Ascending aorta (tissue), 2 donors: Measurements from ENCODE around the gene KIRREL3. TPM values are rescaled to one million over a fixed set of nuclear protein-coding genes. Genes with fewer than 3 reads are reported as not detected.

ENCODE experiments used
- DNase-seq, 2 donors: peaks; one replicate each; pipeline ENCODE4 v3.0.0-alpha.2; 2019; ENCODE audit warnings: low spot score in 2 of 2
- H3K27ac ChIP-seq, 2 donors: fragments of 200-600 bp; sonication (generic); one replicate each; pipeline ENCODE4 v1.5.1; 2016 to 2017; ENCODE audit warnings: mild to moderate bottlenecking in 1 of 2
- H3K27me3 ChIP-seq: fragments of 200-600 bp; sonication (generic); one replicate; pipeline ENCODE4 v1.5.1; 2017
- H3K36me3 ChIP-seq, 2 donors: fragments of 200-600 bp; sonication (generic); one replicate each; pipeline ENCODE4 v1.5.1; 2016
- H3K4me1 ChIP-seq, 2 donors: fragments of 200-600 bp; sonication (generic); one replicate each; pipeline ENCODE4 v1.5.1; 2016 to 2017; ENCODE audit warnings: mild to moderate bottlenecking in 1 of 2
- H3K4me3 ChIP-seq, 2 donors: fragments of 200-600 bp; sonication (generic); one replicate each; pipeline ENCODE4 v1.5.1; 2016 to 2017; ENCODE audit warnings: mild to moderate bottlenecking in 1 of 2
- H3K9me3 ChIP-seq, 2 donors: fragments of 200-600 bp; sonication (generic); one replicate each; pipeline ENCODE4 v1.5.1; 2016
- CTCF ChIP-seq, 3 experiments: fragments of 200-600 bp in 2 of 3; fragments of 450-650 bp in 1 of 3; sonication (generic) in 2 of 3; IDR thresholded peaks; one replicate each; pipeline ENCODE4 v1.5.1; 2016 to 2019; ENCODE audit warnings: antibody characterized with exemption in 3 of 3, mild to moderate bottlenecking in 1 of 3, moderate library complexity in 1 of 3
- intact Hi-C: fragments of 100-400 bp; cut with DNase I; formaldehyde crosslinking; loops from one replicate; pipeline ENCODE4 v1.15.1; 2023
- total RNA-seq: library from RNA; depleted of rRNA; stranded (reverse); fragments of >200 nt; gene quantifications from one replicate; pipeline ENCODE4 v1.1.0, GENCODE V29; 2016

Gene KIRREL3
- total RNA-seq, 1 donor from 2014 or later: not detected

GRCh38 chr11:126817096-126817495, 183.5 kb downstream of the KIRREL3 start:
- intact Hi-C loops: no loop called here
- TF ChIP-seq CTCF (IDR thresholded peaks at IDR 0.05): no peak

GRCh38 chr11:126816645-126817044, 183.9 kb downstream of the KIRREL3 start:
- Histone ChIP-seq H3K4me3 (no peak overlapping the region), H3K9me3 (no peaks in the 10 kb centered on the region), H3K27me3 (no peaks in the 10 kb centered on the region), H3K36me3 (no peaks in the 10 kb centered on the region), H3K27ac (no peak overlapping the region), H3K4me1 (no peaks in the 10 kb centered on the region)
- DNase-seq: no peak
- intact Hi-C loops: no loop called here
- TF ChIP-seq CTCF (IDR thresholded peaks at IDR 0.05): no peak

More at GRCh38 chr11:126817096-126817495, 183.5 kb downstream of the KIRREL3 start:
- Histone ChIP-seq H3K27ac (no peak overlapping the region), H3K36me3 (no peaks in the 10 kb centered on the region), H3K27me3 (no peaks in the 10 kb centered on the region), H3K9me3 (no peaks in the 10 kb centered on the region), H3K4me1 (no peaks in the 10 kb centered on the region), H3K4me3 (no peak overlapping the region)
- no peak for DNase-seq

- Histone ChIP-seq H3K4me3 (no peak overlapping the region), H3K9me3 (no peaks in the 10 kb centered on the region), H3K4me1 (no peaks in the 10 kb centered on the region), H3K27ac (no peak overlapping the region), H3K27me3 (no peaks in the 10 kb centered on the region), H3K36me3 (no peaks in the 10 kb centered on the region)
- no peak for DNase-seq
- TF ChIP-seq CTCF (IDR thresholded peaks at IDR 0.05): no peak
- intact Hi-C loops: no loop called here
These were observed 185.5 kb downstream of the KIRREL3 start for GRCh38 chr11:126815111-126815510.

- no peaks in the 10 kb centered on the region for H3K4me1 ChIP-seq
These were observed 189.8 kb downstream of the KIRREL3 start for GRCh38 chr11:126810776-126811175.

GRCh38 chr11:126809514-126810289, 190.9 kb downstream of the KIRREL3 start:
- Histone ChIP-seq H3K36me3 (no peaks in the 10 kb centered on the region), H3K4me1 (no peaks in the 10 kb centered on the region), H3K4me3 (no peak overlapping the region), H3K9me3 (no peaks in the 10 kb centered on the region), H3K27me3 (no peaks in the 10 kb centered on the region), H3K27ac (no peak overlapping the region)
- no peak for TF ChIP-seq CTCF (IDR thresholded peaks at IDR 0.05)
- no peak for DNase-seq
- intact Hi-C loops: no loop called here

More at GRCh38 chr11:126810776-126811175, 189.8 kb downstream of the KIRREL3 start:
- intact Hi-C loops: no loop called here
- Histone ChIP-seq H3K9me3 (no peaks in the 10 kb centered on the region), H3K27ac (no peak overlapping the region), H3K36me3 (no peaks in the 10 kb centered on the region), H3K27me3 (no peaks in the 10 kb centered on the region), H3K4me3 (no peak overlapping the region)
- DNase-seq: no peak
- no peak for TF ChIP-seq CTCF (IDR thresholded peaks at IDR 0.05)
